Right renal cortex interstitium (tissue), 3 donors: ENCODE measurements around the gene PVRIG. TPM values are rescaled to one million over a fixed set of nuclear protein-coding genes. Genes with fewer than 3 reads are reported as not detected.
"Not testable (repeated sequence)": the region's sequence is repeated elsewhere in the genome, so short reads cannot be mapped to it uniquely, and the experiment has no call there.

ENCODE experiments used
- DNase-seq, 3 donors: peaks; one replicate each; pipeline ENCODE4 v3.0.0-alpha.2; 2013; ENCODE audit warnings: low read depth in 3 of 3, low spot score in 2 of 3
- polyA plus RNA-seq, 3 donors: library from polyadenylated mRNA; unstranded; fragments of 120-200 nt; gene quantifications; one replicate each; pipeline ENCODE4 v1.2.1, GENCODE V29; 2013; ENCODE audit not compliant: insufficient read length in 3 of 3

Gene PVRIG
- polyA plus RNA-seq, 3 donors = 2.0 to 3.8 (median 3.1) TPM

GRCh38 chr7:100269306-100270045 is 49.7 kb downstream of the PVRIG start:
- not testable (repeated sequence) for DNase-seq

GRCh38 chr7:100270046-100270918 is 50.5 kb downstream of the PVRIG start:
- not testable (repeated sequence) for DNase-seq

Other genes starting within 250 kb of the PVRIG start
- gene AZGP1, start 243.9 kb upstream of the PVRIG start, polyA plus RNA-seq = 10 to 100 TPM; 48.4 to 73.4 (median 71.9) TPM
- gene ZKSCAN1, start 204.4 kb upstream of the PVRIG start, polyA plus RNA-seq = 10 to 100 TPM; 48.5 to 52.4 (median 52.3) TPM
- 10 to 100 TPM; 21.3 to 24.3 (median 21.8) TPM for gene ZSCAN21, start 170.2 kb upstream of the PVRIG start, polyA plus RNA-seq
- 10 to 100 TPM; 48.9 to 54.5 (median 53.0) TPM for gene ZNF3, start 138.2 kb upstream of the PVRIG start, polyA plus RNA-seq
- gene COPS6, start 131.0 kb upstream of the PVRIG start, polyA plus RNA-seq = 100 to 1,000 TPM; 124 to 140 (median 136) TPM
- 100 to 1,000 TPM; 146 to 157 (median 157) TPM for gene MCM7, start 118.6 kb upstream of the PVRIG start, polyA plus RNA-seq
- 10 to 100 TPM; 27.7 to 34.3 (median 31.7) TPM for gene AP4M1, start 118.3 kb upstream of the PVRIG start, polyA plus RNA-seq
- 10 to 100 TPM; 50.7 to 55.0 (median 54.9) TPM for gene TAF6, start 100.6 kb upstream of the PVRIG start, polyA plus RNA-seq
- 10 to 100 TPM; 46.4 to 52.3 (median 50.7) TPM for gene CNPY4, start 100.3 kb upstream of the PVRIG start, polyA plus RNA-seq
- gene MBLAC1, start 93.0 kb upstream of the PVRIG start, polyA plus RNA-seq = 1 to 10 TPM; 1.2 to 1.7 (median 1.3) TPM
- 100 to 1,000 TPM in 1 of 3 donors, 10 to 100 TPM in 2; 99.1 to 103 (median 99.7) TPM for gene LAMTOR4, start 71.0 kb upstream of the PVRIG start, polyA plus RNA-seq
- 10 to 100 TPM; 15.1 to 19.5 (median 16.1) TPM for gene TRAPPC14, start 61.2 kb upstream of the PVRIG start, polyA plus RNA-seq
- 1 to 10 TPM; 4.8 to 5.2 (median 5.0) TPM for gene GAL3ST4, start 51.3 kb upstream of the PVRIG start, polyA plus RNA-seq
- gene GPC2, start 42.6 kb upstream of the PVRIG start, polyA plus RNA-seq = 1 to 10 TPM; 6.3 to 7.3 (median 7.2) TPM
- gene STAG3, start 42.0 kb upstream of the PVRIG start, polyA plus RNA-seq = 10 to 100 TPM in 2 of 3 donors, 1 to 10 TPM in 1; 9.2 to 11.8 (median 10.5) TPM
- 1 to 10 TPM; 6.7 to 8.1 (median 6.8) TPM for gene SPDYE3, start 87.8 kb downstream of the PVRIG start, polyA plus RNA-seq
- gene PILRB, start 138.2 kb downstream of the PVRIG start, polyA plus RNA-seq = 10 to 100 TPM; 23.2 to 26.9 (median 23.8) TPM
- gene PILRA, start 153.5 kb downstream of the PVRIG start, polyA plus RNA-seq = 1 to 10 TPM; 3.4 to 3.7 (median 3.5) TPM
- 1 to 10 TPM; 5.4 to 6.5 (median 5.4) TPM for gene ZCWPW1, start 208.8 kb downstream of the PVRIG start, polyA plus RNA-seq
- gene MEPCE, start 209.9 kb downstream of the PVRIG start, polyA plus RNA-seq = 10 to 100 TPM; 49.4 to 57.1 (median 51.9) TPM
- 10 to 100 TPM; 12.7 to 14.2 (median 13.9) TPM for gene PPP1R35, start 216.5 kb downstream of the PVRIG start, polyA plus RNA-seq
- gene SPACDR, start 244.3 kb downstream of the PVRIG start, polyA plus RNA-seq = 1 to 10 TPM in 1 of 3 donors, under 1 TPM in 2; 0.58 to 1.4 (median 0.82) TPM